NK-92 treated with Interleukin-12 subunit alpha and Interleukin-12 subunit beta, amount 100 ng/mL, for 24 hours (cell line): ENCODE results near the gene KRTAP5-2.

Experiments
- DNase-seq: peaks from one replicate; lab custom pipeline; 2025; lab: John Stamatoyannopoulos, UW

KRTAP5-2 gene

DNA sequence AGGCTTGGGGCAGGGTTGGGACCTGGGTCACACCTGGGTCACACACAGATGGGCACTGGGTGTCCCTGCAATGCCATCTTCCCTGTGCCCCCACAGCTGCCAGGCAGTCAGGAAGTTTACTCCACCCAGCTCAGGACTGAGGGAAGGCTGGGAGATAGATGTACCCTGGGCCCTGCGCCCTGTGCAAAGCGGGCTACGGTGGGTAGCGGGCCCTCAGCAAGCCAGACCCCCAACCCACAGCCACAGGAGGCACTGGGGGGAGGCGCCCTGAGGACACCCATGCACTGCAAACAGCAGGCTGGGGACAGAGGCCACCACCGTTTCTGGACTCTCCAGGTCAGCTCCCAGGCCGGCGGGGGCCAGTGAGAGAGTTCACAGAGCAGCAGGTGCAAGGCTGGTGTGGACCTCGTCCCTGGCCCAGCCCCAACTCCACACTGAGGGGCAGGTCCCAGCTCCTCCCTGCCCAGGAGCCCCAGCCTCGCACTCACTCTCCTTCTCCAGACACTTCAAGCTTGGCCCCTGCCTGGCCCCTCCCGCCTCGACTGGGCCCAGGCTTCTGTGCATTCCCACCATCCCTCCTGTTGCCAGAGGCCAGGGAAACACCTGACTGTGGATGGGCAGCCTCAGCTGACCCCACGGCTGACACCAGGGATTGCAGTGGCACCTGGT lies 30.9 kb downstream of the KRTAP5-2 start:
- no peak for DNase-seq

DNA sequence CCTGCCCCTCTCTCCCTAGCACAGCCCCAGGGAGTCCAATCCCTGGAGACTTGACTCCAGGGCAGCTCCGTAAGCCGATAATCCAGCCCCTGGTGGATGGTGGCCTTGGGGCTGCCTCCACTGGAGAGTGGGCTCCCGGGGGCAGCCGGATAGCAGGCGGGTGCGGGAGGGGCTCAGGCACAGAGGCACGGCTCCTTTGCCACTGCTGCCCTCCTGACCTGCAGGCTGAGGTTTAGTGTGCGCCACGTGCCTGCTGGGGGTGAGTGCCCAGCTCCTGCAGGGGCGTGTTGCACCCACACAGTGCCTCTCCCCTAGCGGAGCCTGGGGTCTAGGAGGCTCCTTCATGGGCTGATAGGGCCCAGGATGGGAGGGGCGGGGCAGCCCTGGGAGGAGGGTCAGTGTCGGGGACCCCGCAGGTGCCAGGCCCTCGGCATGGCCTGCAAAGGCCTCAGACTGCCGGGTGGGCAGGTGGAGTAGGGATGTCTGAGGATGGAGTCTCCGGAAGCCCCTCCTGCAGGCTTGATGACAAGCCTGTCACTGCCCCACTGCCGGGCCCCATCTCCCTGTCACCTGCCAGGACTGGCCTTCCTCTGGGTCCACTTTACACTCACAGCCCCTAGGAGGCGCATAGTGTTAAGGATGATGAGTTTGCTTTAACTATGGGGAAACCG lies 31.6 kb downstream of the KRTAP5-2 start:
- no peak for DNase-seq

DNA sequence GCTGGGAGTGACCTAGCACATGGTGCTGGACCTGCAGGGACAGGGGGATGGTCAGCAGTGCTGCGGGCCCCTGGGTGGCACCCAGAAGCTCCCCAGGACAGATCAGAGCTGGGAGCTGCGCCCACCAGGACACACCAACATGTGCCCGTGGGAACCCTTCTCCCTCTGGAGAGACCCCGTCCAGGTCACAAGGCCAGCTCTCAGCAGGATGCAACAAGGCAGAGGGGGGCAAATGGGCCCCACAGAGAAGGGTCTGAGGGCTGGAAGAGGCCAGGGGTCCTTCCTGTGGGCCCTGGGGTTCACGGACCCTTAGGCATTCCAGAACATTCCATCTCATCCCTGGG lies 32.2 kb downstream of the KRTAP5-2 start:
- DNase-seq, result no peak

DNA sequence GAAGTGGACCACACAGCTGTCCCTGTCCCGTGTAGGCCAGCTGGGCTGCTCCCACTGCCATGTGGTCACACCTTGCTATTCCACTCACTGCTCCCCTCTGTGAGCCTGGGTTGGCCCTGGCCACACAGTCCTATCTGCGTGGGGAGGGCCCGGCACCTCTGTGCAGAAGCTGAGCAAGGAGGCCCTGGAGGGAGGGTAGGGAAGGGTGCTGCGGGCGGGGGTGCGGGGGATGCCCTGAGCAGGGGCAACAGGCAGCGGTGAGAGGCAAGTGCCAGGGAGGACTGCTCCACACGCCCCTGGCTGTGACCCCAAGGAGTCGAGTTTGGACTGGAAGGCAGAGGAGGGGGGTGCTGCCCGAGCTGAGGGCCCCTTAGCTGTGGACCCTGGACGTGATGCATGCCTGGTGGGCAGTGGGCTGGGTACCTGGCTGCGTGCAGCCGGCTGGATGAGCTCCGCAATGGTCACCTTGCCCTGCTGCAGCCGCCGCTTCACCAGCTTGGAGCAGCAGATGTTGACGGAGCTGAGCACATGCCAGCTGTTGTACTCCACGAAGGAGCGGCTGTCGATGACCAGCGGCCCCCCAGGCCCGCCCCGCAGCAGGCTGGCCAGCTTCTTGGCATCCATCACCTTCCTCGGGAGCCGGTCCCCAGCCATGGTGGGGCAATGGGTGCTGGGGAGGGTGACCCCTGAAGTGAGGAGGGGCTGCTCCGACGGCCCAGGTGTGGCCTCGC lies 32.8 kb downstream of the KRTAP5-2 start:
- no peak for DNase-seq

DNA sequence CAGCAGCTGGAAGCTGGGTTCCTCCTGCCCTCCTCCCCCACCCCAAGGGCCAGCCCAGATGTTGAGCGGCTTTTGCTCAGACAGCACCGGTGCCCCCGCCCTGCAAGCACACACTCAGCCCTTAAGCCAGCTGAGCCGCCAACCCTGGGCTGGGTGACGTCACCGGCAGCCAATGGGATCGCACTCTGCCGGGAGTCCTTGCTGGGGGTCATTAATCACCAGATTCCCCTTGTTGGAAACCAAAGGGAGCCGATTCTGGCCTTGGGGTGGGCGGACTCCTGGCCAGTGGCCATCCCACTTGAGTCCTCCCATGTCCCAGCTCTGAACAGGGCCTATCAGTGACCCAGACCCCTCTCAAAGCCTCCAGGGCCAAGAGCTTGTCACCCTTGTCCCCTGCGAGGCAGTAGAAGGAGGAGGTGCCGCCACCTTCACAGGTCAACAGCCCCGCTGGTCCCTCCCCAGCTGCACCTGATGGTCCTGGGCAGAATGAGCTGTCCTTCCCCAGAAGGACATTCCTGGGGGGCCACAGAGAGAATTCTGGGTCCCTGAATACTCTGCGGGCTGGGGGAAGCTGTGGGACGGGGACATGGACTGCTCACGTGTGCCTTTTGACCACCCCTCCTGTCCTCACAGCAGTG lies 33.4 kb downstream of the KRTAP5-2 start:
- DNase-seq, result no peak

DNA sequence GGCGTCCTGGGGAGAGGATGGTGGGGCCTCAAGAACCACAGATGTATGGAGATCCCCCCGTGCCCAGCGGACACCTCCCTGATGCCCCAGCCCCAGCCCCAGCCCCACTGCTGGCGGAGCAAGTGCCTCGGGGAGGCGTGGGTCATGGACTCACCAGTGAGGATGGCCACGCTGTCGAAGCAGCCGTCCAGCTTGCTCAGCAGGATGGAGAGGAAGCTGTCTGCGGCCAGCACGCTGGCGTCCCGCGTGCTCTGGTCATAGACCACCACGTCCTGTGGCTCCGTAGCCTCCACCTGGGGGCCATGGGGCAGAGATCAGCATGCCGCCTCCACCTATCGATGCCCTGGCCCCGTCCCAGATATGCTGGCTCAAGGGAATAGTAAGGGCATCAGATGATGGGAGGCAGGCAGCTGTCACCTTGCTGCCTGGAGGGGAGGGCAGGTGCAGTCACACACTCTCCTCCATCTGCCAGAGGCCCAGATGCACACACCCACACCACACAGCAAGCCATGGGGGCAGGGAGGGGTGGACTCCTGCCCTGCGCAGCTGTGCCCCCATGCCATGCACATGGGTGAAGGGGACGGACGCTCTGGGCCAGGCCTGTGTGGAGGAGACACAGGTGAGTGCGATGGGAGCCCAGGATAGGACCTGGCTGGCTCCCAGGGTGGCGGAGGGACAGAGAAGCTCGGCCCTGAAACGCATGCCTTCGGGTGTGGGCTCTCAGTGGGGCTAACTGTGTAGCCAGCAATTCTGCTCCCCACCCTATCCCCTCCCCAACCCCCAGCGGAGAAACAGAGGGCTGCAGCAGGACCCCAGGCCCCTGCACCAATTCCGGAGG lies 34.2 kb downstream of the KRTAP5-2 start:
- no peak for DNase-seq

DNA sequence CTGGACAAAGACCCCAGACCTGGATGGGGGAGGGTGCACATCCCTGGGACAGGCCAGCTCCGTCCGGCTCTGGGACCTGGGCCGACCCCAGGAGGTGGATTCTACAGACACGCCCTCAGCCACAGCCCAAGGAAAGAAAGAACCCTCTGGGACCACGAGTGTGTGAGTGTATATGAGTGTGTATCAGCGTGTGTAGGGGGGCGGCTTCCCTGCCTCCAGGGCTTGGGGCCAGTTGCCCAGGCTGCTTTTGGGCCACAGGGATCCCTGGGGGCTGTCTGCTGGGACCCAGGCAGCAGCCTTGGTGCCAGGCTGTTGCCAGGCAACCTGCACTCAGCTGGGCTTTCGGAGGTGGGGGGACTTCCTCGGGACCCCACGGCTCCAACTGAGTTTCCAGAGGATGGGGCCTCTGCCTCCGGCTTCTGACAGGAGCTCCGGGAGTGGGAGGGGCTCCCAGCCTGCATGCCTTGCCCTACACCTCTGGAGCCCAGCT lies 34.9 kb downstream of the KRTAP5-2 start:
- DNase-seq, result no peak

DNA sequence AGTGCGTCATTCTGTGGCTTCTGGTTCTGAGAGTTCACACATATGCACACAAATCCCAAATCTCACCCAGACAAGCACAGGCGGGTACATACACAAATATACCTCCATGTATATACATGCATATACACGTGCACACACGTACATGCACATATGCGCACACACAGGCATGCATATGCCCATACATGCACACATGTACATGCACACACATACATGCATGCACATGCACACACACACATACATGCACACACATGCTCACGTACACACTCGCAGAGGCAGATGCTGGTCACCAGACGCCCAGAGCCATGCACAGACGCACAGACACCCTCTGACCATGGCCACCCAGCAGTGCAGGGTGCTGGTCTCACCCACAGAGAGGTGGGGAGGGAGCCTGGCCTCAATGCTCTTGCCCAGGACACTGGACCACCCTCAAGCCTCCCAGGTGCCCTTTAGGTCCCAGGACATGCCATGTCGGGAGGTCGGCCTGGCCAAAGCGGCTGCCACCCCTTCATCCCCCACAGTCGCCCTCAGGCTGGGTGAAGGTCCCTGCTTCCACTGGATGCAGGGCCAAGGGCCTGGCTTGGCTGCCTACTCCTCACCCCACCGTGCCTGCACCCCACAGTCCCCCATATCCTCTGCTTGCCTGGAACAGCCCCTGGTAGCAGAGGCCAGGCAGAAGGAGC lies 35.5 kb downstream of the KRTAP5-2 start:
- no peak for DNase-seq

DNA sequence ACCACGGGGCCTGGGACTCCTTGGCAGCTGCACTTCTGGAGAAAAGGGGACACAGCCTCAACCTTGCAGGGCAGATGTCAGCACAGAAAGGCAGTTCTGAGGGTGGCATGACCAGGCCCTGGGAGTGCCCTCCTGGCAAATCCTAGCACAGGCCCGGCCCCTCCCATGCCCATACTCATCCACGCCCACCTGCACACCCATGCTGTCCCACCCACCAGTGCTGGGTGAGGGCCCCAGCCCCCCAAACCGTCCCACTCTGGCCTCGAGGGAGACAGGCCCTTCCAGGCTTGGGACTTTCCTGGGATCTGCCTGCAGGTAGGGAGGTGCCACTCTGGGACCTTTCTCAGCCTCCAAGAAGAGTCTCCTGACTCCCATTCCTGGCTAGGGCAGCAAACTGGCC lies 36.1 kb downstream of the KRTAP5-2 start:
- DNase-seq, result no peak

DNA sequence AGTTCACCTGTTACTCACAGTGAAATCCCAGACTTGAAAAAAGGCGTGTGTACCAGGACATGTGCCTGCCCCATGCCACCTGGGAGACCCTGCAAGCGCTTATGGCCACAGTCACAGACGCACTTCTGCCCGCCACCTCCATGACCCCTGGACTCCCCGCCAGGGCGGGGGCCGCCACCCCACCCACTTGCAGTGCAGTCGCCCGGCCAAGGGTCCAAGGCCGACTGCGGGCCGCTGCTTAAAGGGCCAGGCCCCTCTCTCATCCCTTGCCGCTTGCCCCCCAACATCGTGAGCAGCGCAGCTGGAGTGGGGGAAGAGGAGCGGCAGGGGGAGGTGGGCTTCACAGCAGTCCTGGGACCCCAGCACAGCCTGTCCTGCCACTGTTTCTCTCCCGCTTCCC lies 36.8 kb downstream of the KRTAP5-2 start:
- no peak for DNase-seq

DNA sequence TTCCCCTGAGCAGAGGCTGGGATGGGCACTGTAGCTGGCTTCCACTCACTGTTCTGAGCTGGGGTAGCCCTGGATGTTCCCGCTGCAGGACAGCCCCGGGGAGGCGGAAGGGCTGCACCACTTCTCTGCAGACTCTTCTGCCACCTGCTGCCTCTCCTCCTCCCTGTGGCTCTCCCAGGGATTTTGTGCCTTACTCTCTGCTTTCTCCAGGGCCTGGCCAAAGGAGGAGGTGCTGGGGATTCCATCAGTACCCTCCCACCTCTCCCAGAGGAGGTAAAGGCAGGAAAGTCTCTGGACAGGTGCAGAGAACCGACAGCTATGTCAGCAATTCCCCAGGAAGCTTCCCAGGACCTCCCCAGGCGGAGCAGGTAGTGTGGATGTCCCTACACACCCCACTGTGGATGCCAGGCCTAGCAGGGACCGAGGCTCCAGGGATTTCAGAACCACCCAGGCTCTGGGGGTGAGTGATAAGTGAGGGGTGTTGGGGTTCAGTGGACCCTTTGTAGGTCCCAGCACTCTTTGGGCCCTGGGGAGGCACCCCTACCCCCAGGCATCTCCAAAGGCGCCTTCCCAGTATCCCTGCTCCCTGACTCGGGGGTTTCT lies 37.3 kb downstream of the KRTAP5-2 start:
- no peak for DNase-seq

DNA sequence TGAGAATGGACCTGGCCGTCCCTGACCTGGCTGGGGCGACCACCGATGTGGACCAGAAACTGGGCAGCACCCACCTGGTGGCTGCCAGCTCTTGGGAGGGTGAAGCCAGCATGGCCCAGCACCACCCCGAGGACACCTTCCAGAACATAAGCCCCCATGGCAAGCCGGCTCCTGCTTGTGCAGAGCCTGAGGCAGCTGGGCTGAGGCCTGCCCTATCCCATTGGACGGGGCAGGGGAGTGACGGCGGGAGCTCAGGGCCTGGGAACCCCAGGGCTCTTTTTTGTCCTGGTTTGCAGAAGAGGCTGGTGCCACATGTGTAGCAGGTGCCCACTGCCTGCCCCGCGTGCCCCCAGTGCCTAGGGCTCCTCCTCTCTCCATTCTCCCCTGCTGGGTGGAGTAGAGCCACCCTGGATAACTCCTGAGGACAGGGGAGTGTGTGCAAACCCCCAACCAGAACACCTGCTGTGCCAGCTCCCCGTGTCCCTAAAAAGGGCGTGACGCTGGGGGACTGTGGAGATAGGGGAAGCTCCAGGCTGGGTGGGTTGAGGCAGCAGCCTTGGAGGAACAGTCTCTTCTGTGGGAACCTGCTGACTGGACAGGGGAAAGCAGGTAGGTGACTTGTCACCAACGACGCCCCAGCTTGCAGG lies 38.0 kb downstream of the KRTAP5-2 start:
- no peak for DNase-seq

DNA sequence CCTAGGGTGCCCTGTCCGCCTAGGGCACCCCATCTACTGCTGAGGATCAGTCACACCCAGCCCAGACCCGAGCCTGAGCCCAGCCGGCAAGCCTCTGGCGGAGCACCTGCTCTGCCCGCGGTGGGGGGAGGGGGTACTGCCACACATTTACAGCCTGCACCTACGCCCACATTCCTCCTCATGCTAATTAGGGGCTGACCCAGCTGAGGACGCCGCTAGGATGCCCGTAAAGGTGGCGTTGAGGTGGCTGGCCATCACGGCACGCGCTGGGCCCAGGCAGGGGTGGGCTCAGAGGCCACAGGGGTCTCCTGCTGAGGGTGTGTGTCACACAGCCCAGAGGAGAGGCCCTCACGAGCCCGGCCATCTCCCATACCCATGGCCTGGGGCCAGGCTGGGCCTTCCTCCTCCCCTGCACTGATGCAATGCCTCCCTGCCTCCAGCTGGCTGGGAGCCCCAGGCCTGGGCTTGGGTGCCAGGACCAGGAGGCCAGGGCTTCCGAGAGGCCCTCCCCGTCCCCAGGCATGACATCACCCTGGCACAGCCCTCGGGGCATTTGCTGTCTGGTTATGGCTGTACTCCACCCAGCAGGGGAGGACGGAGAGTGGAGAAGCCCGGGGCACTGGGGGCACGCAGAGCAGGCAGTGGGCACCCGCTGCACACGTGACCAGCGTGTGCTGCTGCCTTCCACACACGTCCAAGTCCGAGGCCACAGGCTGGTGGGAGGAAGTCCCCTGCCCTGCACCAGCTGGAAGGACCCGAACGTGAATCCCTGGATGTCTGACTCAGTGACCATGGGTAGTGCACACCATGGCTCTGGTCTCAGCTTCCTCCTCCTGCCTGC lies 38.8 kb downstream of the KRTAP5-2 start:
- no peak for DNase-seq

DNA sequence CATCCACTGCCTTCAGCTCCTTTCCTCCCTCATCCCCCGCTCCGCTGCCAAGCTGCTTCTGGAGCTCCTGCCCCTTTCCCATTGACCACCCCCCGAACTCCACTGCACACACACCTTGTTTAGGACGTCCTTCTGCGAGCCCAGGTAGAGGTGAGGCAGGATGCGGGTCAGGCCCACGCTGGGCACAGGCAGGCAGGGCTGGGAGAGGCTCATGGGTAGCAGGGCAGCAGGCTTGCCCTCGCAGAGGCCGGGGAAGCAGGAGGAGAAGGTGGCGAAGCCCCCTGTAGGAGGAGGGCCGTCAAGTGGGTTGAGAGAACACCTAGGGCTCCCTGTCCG lies 39.4 kb downstream of the KRTAP5-2 start:
- DNase-seq, result no peak

DNA sequence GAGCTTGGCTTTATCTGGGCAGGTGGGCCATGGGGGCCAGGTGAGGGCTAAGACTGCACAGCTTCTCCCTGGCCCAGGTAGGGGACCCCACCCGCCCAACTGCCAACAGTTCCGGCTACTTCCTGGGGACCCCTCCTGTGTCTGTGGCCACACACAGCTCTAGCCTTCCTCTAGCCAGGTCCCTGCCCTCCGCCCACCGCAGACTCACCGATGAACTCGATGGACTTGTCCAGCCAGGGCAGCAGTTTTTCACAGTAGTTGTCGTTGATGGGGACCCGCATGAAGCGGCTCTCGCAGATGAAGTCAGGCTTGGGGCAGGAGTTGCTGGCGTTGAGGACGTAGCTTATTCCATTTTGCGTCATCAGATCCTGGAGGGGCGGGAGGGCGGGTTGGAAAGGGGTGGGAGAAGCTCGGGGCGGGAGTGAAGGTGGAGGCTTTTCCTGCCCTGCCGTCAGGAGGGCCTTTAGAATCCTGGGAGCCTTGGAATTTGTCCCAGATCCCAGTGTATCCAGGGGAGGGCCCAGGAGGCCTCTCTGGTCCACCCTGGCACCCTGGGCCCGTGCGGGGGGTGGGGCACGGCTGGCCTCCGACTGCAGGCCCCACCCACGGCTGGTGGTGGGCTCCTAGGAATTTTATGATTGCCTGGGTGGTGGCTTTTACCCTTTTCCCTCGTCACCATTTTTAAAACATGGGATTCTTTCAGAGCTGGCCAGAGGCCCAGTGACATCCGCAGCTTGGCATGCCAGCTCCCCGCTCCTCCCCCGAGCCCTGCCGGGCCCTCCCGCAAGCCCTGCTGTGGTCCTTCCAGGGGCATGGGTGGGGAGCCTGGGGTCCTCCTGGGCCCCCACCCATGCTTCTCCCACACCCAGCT lies 40.0 kb downstream of the KRTAP5-2 start:
- no peak for DNase-seq

DNA sequence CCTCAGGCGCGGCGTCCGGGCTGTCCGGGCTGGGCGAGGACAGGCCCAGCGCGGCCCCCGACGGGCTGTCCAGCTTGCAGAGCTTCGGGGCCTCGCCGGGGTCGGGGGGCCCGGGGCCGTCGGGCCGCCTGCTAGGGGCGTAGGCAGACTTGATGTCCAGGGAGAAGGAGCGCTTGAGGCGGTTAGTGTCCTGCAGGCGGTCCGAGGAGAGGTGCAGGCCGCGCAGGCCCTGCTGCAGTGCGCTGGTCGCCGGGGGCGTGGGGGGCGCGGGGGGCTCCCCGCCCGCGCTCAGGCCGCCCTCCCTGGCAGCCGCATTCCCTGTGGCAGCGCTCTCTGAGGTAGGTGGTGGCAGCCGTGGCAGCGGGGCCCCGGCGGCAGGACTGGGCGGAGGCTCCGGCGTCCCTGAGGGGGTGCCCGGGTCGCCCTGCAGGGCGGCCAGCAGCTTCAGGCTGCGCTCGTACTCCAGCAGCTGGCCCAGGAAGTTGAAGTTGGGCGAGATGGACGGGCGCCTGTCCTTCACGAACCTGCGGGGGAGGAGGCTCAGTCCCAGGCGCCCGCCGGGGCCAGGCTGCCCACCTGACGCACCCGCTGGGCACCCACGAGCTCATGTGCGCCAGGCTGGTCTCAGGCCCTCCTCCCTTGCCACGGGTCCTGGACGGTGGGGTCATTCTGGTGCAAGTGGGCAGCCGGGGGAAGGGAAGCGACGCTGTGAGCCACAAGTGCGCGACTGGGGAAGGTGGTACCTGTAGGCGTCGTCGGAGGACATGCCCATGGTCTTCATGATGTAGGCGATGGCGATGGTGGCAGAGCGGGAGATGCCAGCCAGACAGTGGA lies 40.8 kb downstream of the KRTAP5-2 start:
- DNase-seq, result no peak

DNA sequence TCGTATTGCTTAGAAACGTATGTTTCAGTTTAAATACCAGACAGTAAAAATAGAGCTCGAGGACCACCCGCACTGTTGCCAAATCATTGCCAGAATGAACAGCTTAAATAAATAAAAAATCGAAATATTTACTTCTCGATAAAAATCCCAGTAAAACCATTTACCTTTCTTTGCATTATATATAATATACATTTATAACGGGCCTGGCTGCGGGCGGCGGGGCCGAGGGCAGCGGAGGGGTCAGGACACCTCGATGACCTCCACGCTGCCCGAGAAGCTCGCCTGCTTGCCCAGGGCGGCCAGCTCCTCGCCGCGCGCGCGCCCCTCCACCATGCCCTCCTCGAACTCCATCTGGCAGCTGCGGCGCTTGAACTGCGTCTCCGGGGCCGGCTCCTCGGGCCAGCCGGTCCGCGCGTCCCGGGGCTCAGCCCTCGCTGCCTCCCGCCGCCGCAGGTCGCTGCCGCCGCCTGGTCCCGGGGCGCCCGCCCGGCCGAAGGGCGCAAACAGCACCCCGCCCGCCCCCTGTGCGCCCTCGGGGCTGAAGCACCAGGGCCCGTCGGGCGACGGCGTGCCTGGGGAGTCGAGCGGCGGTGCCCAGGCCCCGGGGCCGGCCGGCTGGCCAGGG lies 41.7 kb downstream of the KRTAP5-2 start:
- no peak for DNase-seq
